OCI-LY7 (cell line): Measurements from ENCODE around the gene RADIL. TPM values are rescaled to one million over a fixed set of nuclear protein-coding genes. Genes with fewer than 3 reads are reported as not detected.

Experiments used
- BruUV-seq: library from RNA; stranded (reverse); fragments of 400-500 nt; replicated peaks from 2 replicates; lab custom pipeline; 2021; lab: Mats Ljungman, UMichigan
- CTCF ChIA-PET: fragments of 300-600 bp; sonication (Branson Sonifier 250); formaldehyde crosslinking; loops from one replicate; lab custom pipeline; 2022; ENCODE audit warnings: antibody characterized with exemption; ENCODE audit not compliant: unreplicated experiment; lab: Charles Lee
- POLR2A ChIA-PET: fragments of 300-600 bp; sonication (Branson Sonifier 250); formaldehyde crosslinking; loops from one replicate; lab custom pipeline; 2022; ENCODE audit warnings: antibody characterized with exemption; lab: Charles Lee
- DNase-seq: peaks from one replicate; pipeline ENCODE4 v3.0.0-alpha.2; 2015; ENCODE audit warnings: low spot score
- H2AFZ ChIP-seq: fragments of 200-600 bp; sonication (generic), shearing (Covaris generic); 2 replicates; pipeline ENCODE4 v1.6.1; 2014; ENCODE audit warnings: mild to moderate bottlenecking, antibody characterized with exemption, low read length, moderate library complexity
- H3K27ac ChIP-seq: fragments of 200-600 bp; sonication (generic); 2 replicates; pipeline ENCODE4 v1.5.1; 2014; ENCODE audit warnings: mixed run types, low read depth, mild to moderate bottlenecking, moderate library complexity, low read length, inconsistent platforms; ENCODE audit not compliant: poor library complexity, severe bottlenecking
- H3K36me3 ChIP-seq: fragments of 200-600 bp; sonication (generic); 2 replicates; pipeline ENCODE4 v1.6.1; 2014; ENCODE audit warnings: mild to moderate bottlenecking, antibody characterized with exemption, low read length, moderate library complexity, mixed read lengths; ENCODE audit not compliant: insufficient read depth
- H3K4me1 ChIP-seq: fragments of 200-600 bp; sonication (generic); 2 replicates; pipeline ENCODE4 v1.5.1; 2014; ENCODE audit warnings: mild to moderate bottlenecking, low read length; ENCODE audit not compliant: insufficient read depth, poor library complexity, severe bottlenecking
- H3K4me2 ChIP-seq: fragments of 200-600 bp; sonication (generic); 2 replicates; pipeline ENCODE4 v1.6.1; 2014; ENCODE audit warnings: mild to moderate bottlenecking, low read length
- H3K4me3 ChIP-seq: fragments of 200-600 bp; sonication (generic); 2 replicates; pipeline ENCODE4 v1.5.1; 2014; ENCODE audit warnings: mild to moderate bottlenecking, low read depth, low read length; ENCODE audit not compliant: poor library complexity, severe bottlenecking
- H3K79me2 ChIP-seq: fragments of 200-600 bp; sonication (generic); 2 replicates; pipeline ENCODE4 v1.6.1; 2016; ENCODE audit warnings: low read depth, mild to moderate bottlenecking, low read length, moderate library complexity, mixed read lengths; ENCODE audit not compliant: insufficient read depth
- H3K9me2 ChIP-seq: fragments of 200-600 bp; sonication (generic); 2 replicates; pipeline ENCODE4 v1.6.1; 2016; ENCODE audit warnings: mild to moderate bottlenecking, low read length, mixed read lengths; ENCODE audit not compliant: insufficient read depth
- H3K9me3 ChIP-seq: fragments of 200-600 bp; sonication (generic); 2 replicates; pipeline ENCODE4 v1.6.1; 2014; ENCODE audit warnings: mild to moderate bottlenecking, mixed run types, low read length, mixed read lengths
- H4K20me1 ChIP-seq: fragments of 200-600 bp; sonication (generic); 2 replicates; pipeline ENCODE4 v1.6.1; 2014; ENCODE audit warnings: mild to moderate bottlenecking, antibody characterized with exemption, low read length, moderate library complexity, mixed read lengths; ENCODE audit not compliant: insufficient read depth
- EZH2phosphoT487 ChIP-seq: fragments of 200-600 bp; sonication (generic); IDR thresholded peaks from 2 replicates; pipeline ENCODE4 v1.6.1; 2018; ENCODE audit warnings: low read depth, borderline replicate concordance, mild to moderate bottlenecking, mixed run types, antibody characterized with exemption, low read length, moderate library complexity, mixed read lengths
- intact Hi-C: fragments of 100-400 bp; cut with micrococcal nuclease; formaldehyde crosslinking; loops from one replicate; pipeline ENCODE4 v1.10.0; 2022; ENCODE audit not compliant: unreplicated experiment
- total RNA-seq, 2 experiments: library from RNA; depleted of rRNA in 1 of 2; stranded (reverse); fragments of >200 nt in 1 of 2; shearing (Covaris generic) in 1 of 2; gene quantifications; 2 replicates each; pipeline ENCODE4 v1.2.3, GENCODE V29; 2014 to 2022
- TF ChIP-seq, protein P1 (sequence below): fragments of 200-600 bp; sonication (generic); conservative IDR thresholded peaks from 2 replicates; pipeline ENCODE4 v1.5.1; 2014; ENCODE audit warnings: mild to moderate bottlenecking, antibody characterized with exemption, low read length, moderate library complexity, mixed read lengths

Gene RADIL
- total RNA-seq, 2 experiments from 2014 or later: 0.34 TPM; not detected in 1

DNA sequence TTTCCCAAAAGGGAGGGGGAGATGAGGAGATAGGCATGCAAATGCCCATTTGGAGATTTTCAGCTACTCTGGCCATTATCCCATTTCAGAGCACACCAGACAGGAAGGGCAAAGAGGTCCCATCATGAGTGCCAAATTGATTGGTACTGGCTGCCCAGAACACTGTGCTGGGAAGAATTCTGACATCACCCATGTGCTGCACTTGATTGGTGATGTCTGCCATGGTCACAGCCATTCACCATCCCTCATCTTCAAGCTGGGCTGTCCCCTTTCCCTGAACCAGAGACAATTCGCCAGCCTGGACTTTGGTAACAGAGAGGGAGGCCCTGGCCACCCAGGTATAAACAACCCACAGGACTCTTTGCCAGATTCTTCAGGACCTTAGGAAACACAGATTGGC, 23.2 kb upstream of the RADIL start:
- DNase-seq: no peak
- Histone ChIP-seq H3K79me2 (no peaks in the 10 kb centered on the region), H3K9me2 (no peaks in the 10 kb centered on the region), H3K9me3 (no peaks in the 10 kb centered on the region), H3K36me3 (no peaks in the 10 kb centered on the region), H3K4me3 (no peak overlapping the region), H3K4me2 (no peak overlapping the region), H3K4me1 (no peaks in the 10 kb centered on the region), H2AFZ (no peak overlapping the region), H3K27ac (no peak overlapping the region), H4K20me1 (no peaks in the 10 kb centered on the region)
- no TSS peak for BruUV-seq
- TF ChIP-seq, protein P1, sequence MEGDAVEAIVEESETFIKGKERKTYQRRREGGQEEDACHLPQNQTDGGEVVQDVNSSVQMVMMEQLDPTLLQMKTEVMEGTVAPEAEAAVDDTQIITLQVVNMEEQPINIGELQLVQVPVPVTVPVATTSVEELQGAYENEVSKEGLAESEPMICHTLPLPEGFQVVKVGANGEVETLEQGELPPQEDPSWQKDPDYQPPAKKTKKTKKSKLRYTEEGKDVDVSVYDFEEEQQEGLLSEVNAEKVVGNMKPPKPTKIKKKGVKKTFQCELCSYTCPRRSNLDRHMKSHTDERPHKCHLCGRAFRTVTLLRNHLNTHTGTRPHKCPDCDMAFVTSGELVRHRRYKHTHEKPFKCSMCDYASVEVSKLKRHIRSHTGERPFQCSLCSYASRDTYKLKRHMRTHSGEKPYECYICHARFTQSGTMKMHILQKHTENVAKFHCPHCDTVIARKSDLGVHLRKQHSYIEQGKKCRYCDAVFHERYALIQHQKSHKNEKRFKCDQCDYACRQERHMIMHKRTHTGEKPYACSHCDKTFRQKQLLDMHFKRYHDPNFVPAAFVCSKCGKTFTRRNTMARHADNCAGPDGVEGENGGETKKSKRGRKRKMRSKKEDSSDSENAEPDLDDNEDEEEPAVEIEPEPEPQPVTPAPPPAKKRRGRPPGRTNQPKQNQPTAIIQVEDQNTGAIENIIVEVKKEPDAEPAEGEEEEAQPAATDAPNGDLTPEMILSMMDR: no peak
- TF ChIP-seq EZH2phosphoT487: no peak
- intact Hi-C loops: no loop called here
- CTCF ChIA-PET: no interaction called here
- POLR2A ChIA-PET: no interaction called here

DNA sequence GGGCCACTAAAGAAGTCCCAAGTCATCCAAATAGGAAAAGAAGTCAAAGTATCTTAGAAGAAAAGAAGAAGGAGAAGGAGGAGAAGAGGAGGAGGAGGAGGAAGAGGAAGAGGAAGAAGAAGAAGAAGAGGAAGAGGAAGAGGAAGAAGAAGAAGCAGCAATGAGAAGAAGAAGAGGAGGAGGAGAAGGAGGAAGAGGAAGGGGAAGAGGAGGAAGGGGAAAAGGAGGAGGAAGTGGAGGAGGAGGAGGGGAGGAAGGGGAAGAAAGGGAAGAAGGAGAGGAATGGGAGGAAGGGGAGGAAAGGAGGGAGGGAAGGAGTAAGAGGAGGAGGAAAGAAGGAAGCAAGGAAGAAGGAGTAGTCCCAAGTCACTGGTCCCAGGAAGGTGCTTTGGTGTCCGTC, 21.7 kb upstream of the RADIL start:
- Histone ChIP-seq H2AFZ (no peak overlapping the region), H3K4me2 (no peak overlapping the region), H3K36me3 (no peaks in the 10 kb centered on the region), H3K9me3 (no peaks in the 10 kb centered on the region), H3K9me2 (no peaks in the 10 kb centered on the region), H3K4me3 (no peak overlapping the region), H3K79me2 (no peaks in the 10 kb centered on the region), H3K27ac (no peak overlapping the region), H3K4me1 (no peaks in the 10 kb centered on the region), H4K20me1 (no peaks in the 10 kb centered on the region)
- no peak for DNase-seq
- no TSS peak for BruUV-seq
- intact Hi-C loops: no loop called here
- ChIA-PET POLR2A (no interaction called here), CTCF (no interaction called here)
- no peak for TF ChIP-seq EZH2phosphoT487
- TF ChIP-seq, protein P1: no peak

DNA sequence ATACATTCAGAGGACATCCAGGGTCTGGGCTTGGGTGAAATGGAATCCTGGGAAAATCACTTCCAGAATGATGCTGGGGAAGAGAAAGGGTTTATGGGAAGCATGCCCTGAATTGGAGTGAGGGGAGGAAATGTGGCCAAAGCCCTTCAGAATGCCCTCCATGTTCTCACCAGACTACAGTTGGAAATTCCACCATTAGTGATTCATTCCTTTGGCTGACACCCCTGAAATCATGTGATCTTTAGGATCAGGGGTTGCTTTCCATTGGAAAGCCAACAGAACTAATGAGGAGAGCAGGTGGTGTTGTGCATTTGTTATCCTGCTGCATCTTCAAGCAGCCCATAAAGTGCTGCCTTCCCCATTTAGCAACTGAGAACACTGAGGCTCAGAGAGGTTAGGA, 20.8 kb upstream of the RADIL start:
- CTCF ChIA-PET: no interaction called here

More for the DNA sequence above, 20.8 kb upstream of the RADIL start:
- H3K9me3 ChIP-seq: no peaks in the 10 kb centered on the region
- DNase-seq: no peak
- H3K4me3 ChIP-seq: no peak overlapping the region
- H3K79me2 ChIP-seq: no peaks in the 10 kb centered on the region
- no peaks in the 10 kb centered on the region for H4K20me1 ChIP-seq
- no peak overlapping the region for H2AFZ ChIP-seq
- H3K36me3 ChIP-seq: no peaks in the 10 kb centered on the region
- H3K4me1 ChIP-seq: no peaks in the 10 kb centered on the region
- TF ChIP-seq, protein P1: no peak
- no peak for TF ChIP-seq EZH2phosphoT487
- H3K4me2 ChIP-seq: no peak overlapping the region
- H3K9me2 ChIP-seq: no peaks in the 10 kb centered on the region
- intact Hi-C loops: no loop called here
- POLR2A ChIA-PET: no interaction called here
- no TSS peak for BruUV-seq
- no peak overlapping the region for H3K27ac ChIP-seq
